Measurements from ENCODE around the gene TIGD7.

Gene TIGD7

GRCh38 chr16:3292604-3293003, 12.6 kb downstream of the TIGD7 start:
- Histone ChIP-seq H3K4me1 (ENCODE audit: low read length) (no peaks in the 10 kb centered on the region), H3K27ac (ENCODE audit: low read length) (no peak overlapping the region), H3K4me2 (ENCODE audit: low read depth, low read length) (no peak overlapping the region), H3K36me3 (replicated peaks; ENCODE audit: insufficient read depth, low read length) (peaks cover 29% of the 10 kb centered on the region), H3K9me3 (replicated peaks; ENCODE audit: insufficient read depth, low read length) (no peaks in the 10 kb centered on the region), H3K4me3 (ENCODE audit: low read length) (no peak overlapping the region), H3K9ac (ENCODE audit: low read length) (no peak overlapping the region), H3K79me2 (ENCODE audit: low read length) (no peaks in the 10 kb centered on the region), H3F3A (ENCODE audit: insufficient read depth, low read length) (no peaks in the 10 kb centered on the region), H3K9me2 (replicated peaks; ENCODE audit: insufficient read depth, low read length) (no peaks in the 10 kb centered on the region), H4K20me1 (ENCODE audit: insufficient read depth, low read length) (no peaks in the 10 kb centered on the region), H3K27me3 (replicated peaks; ENCODE audit: insufficient read depth, low read length) (no peaks in the 10 kb centered on the region), H2AFZ (ENCODE audit: low read length) (no peak overlapping the region)
- TF ChIP-seq CTCF (IDR thresholded peaks at IDR 0.05; ENCODE audit: low read length): no peak
- TF ChIP-seq EZH2 (optimal IDR thresholded peaks at IDR 0.05; ENCODE audit: low read depth, low read length): no peak
- no peak for TF ChIP-seq EZH2phosphoT487 (IDR thresholded peaks at IDR 0.05; ENCODE audit: low read length)
- no peak for DNase-seq

GRCh38 chr16:3289998-3290673, 15.1 kb downstream of the TIGD7 start:
- no peak overlapping the region for H3K4me3 ChIP-seq (ENCODE audit: low read length)
- H4K20me1 ChIP-seq (ENCODE audit: insufficient read depth, low read length): no peaks in the 10 kb centered on the region
- no peak overlapping the region for H2AFZ ChIP-seq (ENCODE audit: low read length)
- peaks cover 39% of the 10 kb centered on the region for H3K36me3 ChIP-seq (replicated peaks; ENCODE audit: insufficient read depth, low read length)
- DNase-seq: no peak
- H3K9me3 ChIP-seq (replicated peaks; ENCODE audit: insufficient read depth, low read length): no peaks in the 10 kb centered on the region
- no peaks in the 10 kb centered on the region for H3K27me3 ChIP-seq (replicated peaks; ENCODE audit: insufficient read depth, low read length)
- no peaks in the 10 kb centered on the region for H3F3A ChIP-seq (ENCODE audit: insufficient read depth, low read length)
- no peaks in the 10 kb centered on the region for H3K9me2 ChIP-seq (replicated peaks; ENCODE audit: insufficient read depth, low read length)
- no peak overlapping the region for H3K27ac ChIP-seq (ENCODE audit: low read length)
- H3K79me2 ChIP-seq (ENCODE audit: low read length): peaks cover 13% of the 10 kb centered on the region
- no peak overlapping the region for H3K4me2 ChIP-seq (ENCODE audit: low read depth, low read length)
- no peak for TF ChIP-seq EZH2 (optimal IDR thresholded peaks at IDR 0.05; ENCODE audit: low read depth, low read length)
- no peak for TF ChIP-seq EZH2phosphoT487 (IDR thresholded peaks at IDR 0.05; ENCODE audit: low read length)
- no peak for TF ChIP-seq CTCF (IDR thresholded peaks at IDR 0.05; ENCODE audit: low read length)
- H3K4me1 ChIP-seq (ENCODE audit: low read length): no peaks in the 10 kb centered on the region
- no peak overlapping the region for H3K9ac ChIP-seq (ENCODE audit: low read length)

GRCh38 chr16:3285131-3285530, 20.1 kb downstream of the TIGD7 start:
- Histone ChIP-seq H3K4me2 (ENCODE audit: low read depth, low read length) (no peak overlapping the region), H3K9ac (ENCODE audit: low read length) (no peak overlapping the region), H3K36me3 (replicated peaks; ENCODE audit: insufficient read depth, low read length) (peaks cover 24% of the 10 kb centered on the region), H3K9me2 (replicated peaks; ENCODE audit: insufficient read depth, low read length) (no peaks in the 10 kb centered on the region), H3K4me1 (ENCODE audit: low read length) (no peaks in the 10 kb centered on the region), H3K27ac (ENCODE audit: low read length) (no peak overlapping the region), H3K9me3 (replicated peaks; ENCODE audit: insufficient read depth, low read length) (no peaks in the 10 kb centered on the region), H2AFZ (ENCODE audit: low read length) (no peak overlapping the region), H3K4me3 (ENCODE audit: low read length) (no peak overlapping the region), H3K79me2 (ENCODE audit: low read length) (peaks cover 29% of the 10 kb centered on the region), H3F3A (ENCODE audit: insufficient read depth, low read length) (no peaks in the 10 kb centered on the region), H4K20me1 (ENCODE audit: insufficient read depth, low read length) (no peaks in the 10 kb centered on the region), H3K27me3 (replicated peaks; ENCODE audit: insufficient read depth, low read length) (no peaks in the 10 kb centered on the region)
- no peak for DNase-seq
- TF ChIP-seq EZH2phosphoT487 (IDR thresholded peaks at IDR 0.05; ENCODE audit: low read length) (no peak), EZH2 (optimal IDR thresholded peaks at IDR 0.05; ENCODE audit: low read depth, low read length) (no peak), CTCF (IDR thresholded peaks at IDR 0.05; ENCODE audit: low read length) (no peak)

Measured in MM.1S (cell line).